Activated CD4-positive, alpha-beta T cell treated with anti-CD3 and anti-CD28 coated beads, Interleukin-2, Interleukin-6, amounts not matched to agents 100 ng/mL and 50 ng/mL, durations not matched to agents 16 hours and 8 hours (primary cell): ENCODE measurements around the gene CS.
"Not testable (repeated sequence)": the region's sequence is repeated elsewhere in the genome, so short reads cannot be mapped to it uniquely, and the experiment has no call there.

ENCODE experiments used
- DNase-seq: peaks from one replicate; pipeline ENCODE4 v3.0.0-alpha.2; 2020

Gene CS

GRCh38 chr12:56317675-56318074, 17.5 kb upstream of the CS start:
- DNase-seq: no peak

- peak; percentile 98 for DNase-seq
Observed at GRCh38 chr12:56315622-56316473, 15.7 kb upstream of the CS start, which contains the start of gene CNPY2. Gene CNPY2 (minus strand): TSS chr12:56315988. CDS start chr12:56315217, 771 bp downstream.

GRCh38 chr12:56315249-56315621, 15.1 kb upstream of the CS start:
- DNase-seq: peak; percentile 16

- DNase-seq: no peak
Observed at GRCh38 chr12:56311003-56311402, 10.9 kb upstream of the CS start.

GRCh38 chr12:56308714-56309113, 8.6 kb upstream of the CS start:
- DNase-seq: no peak

- no peak for DNase-seq
Observed at GRCh38 chr12:56307221-56307965, 7.3 kb upstream of the CS start.

- no peak for DNase-seq
Observed at GRCh38 chr12:56304872-56305590, 4.9 kb upstream of the CS start.

- DNase-seq: no peak
Observed at GRCh38 chr12:56304276-56304675, 4.1 kb upstream of the CS start.

GRCh38 chr12:56300644-56301464, 724 bp upstream of the CS start:
- no peak for DNase-seq

GRCh38 chr12:56299308-56299852, 750 bp downstream of the CS start:
- peak; percentile 53 for DNase-seq

- no peak for DNase-seq
Observed at GRCh38 chr12:56298828-56299227, 1.3 kb downstream of the CS start.

- DNase-seq: no peak
Observed at GRCh38 chr12:56297400-56297799, 2.7 kb downstream of the CS start.

- DNase-seq: no peak
Observed at GRCh38 chr12:56296295-56296694, 3.8 kb downstream of the CS start.

- DNase-seq: no peak
Observed at GRCh38 chr12:56293795-56294194, 6.3 kb downstream of the CS start.

GRCh38 chr12:56288705-56289387, 11.3 kb downstream of the CS start:
- DNase-seq: no peak

GRCh38 chr12:56286044-56286830, 13.9 kb downstream of the CS start:
- no peak for DNase-seq

- DNase-seq: not testable (repeated sequence)
Observed at GRCh38 chr12:56284263-56284662, 15.9 kb downstream of the CS start.

- no peak for DNase-seq
Observed at GRCh38 chr12:56282579-56282978, 17.6 kb downstream of the CS start.

GRCh38 chr12:56282030-56282429, 18.1 kb downstream of the CS start:
- no peak for DNase-seq

GRCh38 chr12:56280849-56281248, 19.3 kb downstream of the CS start:
- no peak for DNase-seq

GRCh38 chr12:56278905-56279304, 21.2 kb downstream of the CS start:
- no peak for DNase-seq
